ENCODE measurements around the gene MOGAT1.

MOGAT1 gene

DNA sequence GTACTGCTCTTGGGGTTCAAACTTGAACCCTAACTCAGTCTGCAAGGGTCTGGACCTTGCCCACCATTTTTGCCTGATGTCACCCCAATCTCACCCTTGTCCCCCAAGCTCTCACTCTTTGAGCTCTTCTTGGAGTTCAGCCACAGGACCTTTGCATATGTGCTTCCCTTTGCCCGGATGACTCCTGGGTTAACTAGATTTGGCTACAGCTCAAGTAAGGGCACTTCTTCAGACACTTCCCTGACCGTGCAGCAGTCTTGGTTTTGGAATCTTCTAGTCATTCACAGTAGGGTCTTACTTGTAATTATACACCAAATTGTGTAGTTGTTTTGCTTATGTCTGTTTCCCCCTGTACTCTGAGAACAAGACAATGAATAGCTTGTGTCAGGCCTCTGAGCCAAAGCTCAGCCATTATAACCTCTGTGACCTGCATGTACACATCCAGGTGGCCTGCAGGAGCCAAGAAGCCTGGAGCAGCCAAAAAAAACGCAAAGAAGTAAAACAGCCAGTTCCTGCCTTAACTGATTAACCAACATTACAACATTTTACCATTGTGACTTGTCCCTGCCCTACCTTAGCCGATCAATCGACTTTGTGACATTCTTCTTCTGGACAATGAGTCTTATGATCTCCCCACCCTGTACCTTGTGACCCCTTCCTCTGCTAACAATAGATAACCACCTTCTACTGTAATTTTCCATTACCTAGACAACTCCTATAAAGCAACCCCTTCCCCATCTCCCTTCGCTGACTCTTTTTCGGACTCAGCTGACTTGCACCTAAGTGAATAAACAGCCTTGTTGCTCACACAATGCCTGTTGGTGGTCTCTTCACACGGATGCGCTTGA, 1.0 kb upstream of the MOGAT1 start:
- Histone ChIP-seq H3K27me3 (ENCODE audit: control insufficient read depth, insufficient read depth, low read length) (peaks cover 1% of the 10 kb centered on the region), H3K36me3 (ENCODE audit: control insufficient read depth, insufficient read depth, low read length) (no peaks in the 10 kb centered on the region), H3K27ac (ENCODE audit: low read length) (no peak overlapping the region), H3K4me3 (ENCODE audit: low read length) (no peak overlapping the region; the same call in 1 of the 2 replicates), H3K9me3 (ENCODE audit: control insufficient read depth, insufficient read depth, low read length) (no peaks in the 10 kb centered on the region), H3K4me1 (ENCODE audit: control insufficient read depth, insufficient read depth, low read length) (no peaks in the 10 kb centered on the region; the same call in none of the 2 replicates)
- no peak for DNase-seq (ENCODE audit: low read depth, low spot score)
- WGBS (ENCODE audit: insufficient coverage, insufficient read length) = no CpG with 5 or more reads among the region's 9 CpGs

- no peaks in the 10 kb centered on the region for H3K9me3 ChIP-seq (ENCODE audit: control insufficient read depth, insufficient read depth, low read length)
- H3K36me3 ChIP-seq (ENCODE audit: control insufficient read depth, insufficient read depth, low read length) = no peaks in the 10 kb centered on the region
- H3K4me3 ChIP-seq (ENCODE audit: low read length) = peak overlapping the region; percentile 65; the same call in 1 of the 2 replicates
- H3K4me1 ChIP-seq (ENCODE audit: control insufficient read depth, insufficient read depth, low read length) = no peaks in the 10 kb centered on the region; the same call in none of the 2 replicates
- no peak for DNase-seq (ENCODE audit: low read depth, low spot score)
- H3K27ac ChIP-seq (ENCODE audit: low read length) = no peak overlapping the region
- no CpG with 5 or more reads among the region's 10 CpGs for WGBS (ENCODE audit: insufficient coverage, insufficient read length)
- peaks cover 1% of the 10 kb centered on the region for H3K27me3 ChIP-seq (ENCODE audit: control insufficient read depth, insufficient read depth, low read length)
Observed at GRCh38 chr2:222672068-222672401, 577 bp downstream of the MOGAT1 start.

DNA sequence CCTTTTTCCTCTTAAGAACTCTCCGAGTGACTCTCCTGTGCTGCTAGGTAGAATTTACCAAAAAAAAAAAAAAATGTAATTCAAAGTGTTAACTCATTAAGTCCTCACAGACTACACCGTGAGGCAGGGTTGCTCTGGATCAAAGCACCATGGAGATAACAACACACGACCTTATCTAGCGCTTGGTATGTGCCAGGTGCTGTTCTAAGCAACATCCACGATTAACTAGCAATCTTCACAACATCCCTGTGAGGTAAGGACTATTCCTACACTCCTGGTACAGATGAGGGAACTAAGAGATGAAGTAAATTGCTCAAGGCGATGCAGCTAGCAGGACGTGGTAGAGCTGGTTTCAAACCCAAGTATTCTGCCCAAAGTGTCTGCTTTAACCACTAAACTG, 1.8 kb downstream of the MOGAT1 start:
- Histone ChIP-seq H3K9me3 (ENCODE audit: control insufficient read depth, insufficient read depth, low read length) (no peaks in the 10 kb centered on the region), H3K4me1 (ENCODE audit: control insufficient read depth, insufficient read depth, low read length) (no peaks in the 10 kb centered on the region; the same call in none of the 2 replicates), H3K27me3 (ENCODE audit: control insufficient read depth, insufficient read depth, low read length) (peaks cover 1% of the 10 kb centered on the region), H3K27ac (ENCODE audit: low read length) (no peak overlapping the region), H3K36me3 (ENCODE audit: control insufficient read depth, insufficient read depth, low read length) (no peaks in the 10 kb centered on the region), H3K4me3 (ENCODE audit: low read length) (no peak overlapping the region)
- no peak for DNase-seq (ENCODE audit: low read depth, low spot score)
- no CpG with 5 or more reads among the region's 7 CpGs for WGBS (ENCODE audit: insufficient coverage, insufficient read length)

DNA sequence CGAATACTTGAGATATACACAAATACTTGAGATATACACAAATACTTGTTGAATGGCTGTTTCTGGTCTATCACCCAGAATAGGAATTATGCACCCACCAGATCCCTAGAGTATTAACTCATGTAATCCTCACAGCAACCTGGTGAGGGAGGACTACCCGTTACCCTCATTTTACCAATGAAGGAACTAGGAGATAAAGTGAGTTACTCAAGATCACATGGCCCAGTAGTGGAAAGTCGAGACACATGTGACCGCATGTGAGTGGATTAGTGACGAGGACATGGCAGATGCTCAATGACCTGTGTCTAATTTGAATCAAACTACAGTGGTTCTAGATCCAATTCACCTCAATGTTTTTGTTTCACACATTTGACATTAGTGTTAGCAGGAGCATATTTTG, 2.4 kb downstream of the MOGAT1 start:
- Histone ChIP-seq H3K9me3 (ENCODE audit: control insufficient read depth, insufficient read depth, low read length) (no peaks in the 10 kb centered on the region), H3K27ac (ENCODE audit: low read length) (no peak overlapping the region), H3K4me1 (ENCODE audit: control insufficient read depth, insufficient read depth, low read length) (no peaks in the 10 kb centered on the region; the same call in none of the 2 replicates), H3K4me3 (ENCODE audit: low read length) (no peak overlapping the region), H3K27me3 (ENCODE audit: control insufficient read depth, insufficient read depth, low read length) (peaks cover 1% of the 10 kb centered on the region), H3K36me3 (ENCODE audit: control insufficient read depth, insufficient read depth, low read length) (no peaks in the 10 kb centered on the region)
- DNase-seq (ENCODE audit: low read depth, low spot score) = no peak
- WGBS (ENCODE audit: insufficient coverage, insufficient read length) = no CpG with 5 or more reads among the region's 5 CpGs

DNA sequence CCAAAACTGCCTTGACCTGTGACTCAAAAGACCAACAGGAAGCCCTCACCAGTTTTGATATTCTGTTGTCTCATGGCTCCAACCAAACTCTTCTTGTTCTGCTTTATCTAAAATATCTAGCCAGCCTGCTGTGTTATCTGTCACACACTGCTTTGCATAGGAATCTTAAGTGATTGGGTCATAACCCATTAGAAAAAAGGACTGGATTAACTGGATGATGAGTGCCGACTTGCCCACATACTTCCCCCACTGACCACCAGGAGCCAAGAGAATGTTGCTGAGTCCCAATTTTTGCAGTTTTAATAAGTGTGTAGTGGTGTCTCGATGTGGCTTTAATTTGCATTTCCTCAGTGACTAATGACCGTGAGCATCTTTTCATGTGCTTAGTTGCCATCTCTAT, 6.5 kb downstream of the MOGAT1 start:
- no peak overlapping the region for H3K27ac ChIP-seq (ENCODE audit: low read length)
- no peak for DNase-seq (ENCODE audit: low read depth, low spot score)
- H3K4me1 ChIP-seq (ENCODE audit: control insufficient read depth, insufficient read depth, low read length) = no peaks in the 10 kb centered on the region
- H3K36me3 ChIP-seq (ENCODE audit: control insufficient read depth, insufficient read depth, low read length) = no peaks in the 10 kb centered on the region
- H3K9me3 ChIP-seq (ENCODE audit: control insufficient read depth, insufficient read depth, low read length) = no peaks in the 10 kb centered on the region
- no peak overlapping the region for H3K4me3 ChIP-seq (ENCODE audit: low read length)
- no peaks in the 10 kb centered on the region for H3K27me3 ChIP-seq (ENCODE audit: control insufficient read depth, insufficient read depth, low read length)
- WGBS (ENCODE audit: insufficient coverage, insufficient read length) = no CpG with 5 or more reads among the region's 3 CpGs

GRCh38 chr2:222683805-222684204, 12.3 kb downstream of the MOGAT1 start:
- no peak overlapping the region for H3K27ac ChIP-seq (ENCODE audit: low read length)
- no peaks in the 10 kb centered on the region for H3K4me1 ChIP-seq (ENCODE audit: control insufficient read depth, insufficient read depth, low read length)
- no peaks in the 10 kb centered on the region for H3K27me3 ChIP-seq (ENCODE audit: control insufficient read depth, insufficient read depth, low read length)
- no peak for DNase-seq (ENCODE audit: low read depth, low spot score)
- WGBS (ENCODE audit: insufficient coverage, insufficient read length) = no CpG with 5 or more reads among the region's 3 CpGs
- no peaks in the 10 kb centered on the region for H3K36me3 ChIP-seq (ENCODE audit: control insufficient read depth, insufficient read depth, low read length)
- no peak overlapping the region for H3K4me3 ChIP-seq (ENCODE audit: low read length)
- no peaks in the 10 kb centered on the region for H3K9me3 ChIP-seq (ENCODE audit: control insufficient read depth, insufficient read depth, low read length)

DNA sequence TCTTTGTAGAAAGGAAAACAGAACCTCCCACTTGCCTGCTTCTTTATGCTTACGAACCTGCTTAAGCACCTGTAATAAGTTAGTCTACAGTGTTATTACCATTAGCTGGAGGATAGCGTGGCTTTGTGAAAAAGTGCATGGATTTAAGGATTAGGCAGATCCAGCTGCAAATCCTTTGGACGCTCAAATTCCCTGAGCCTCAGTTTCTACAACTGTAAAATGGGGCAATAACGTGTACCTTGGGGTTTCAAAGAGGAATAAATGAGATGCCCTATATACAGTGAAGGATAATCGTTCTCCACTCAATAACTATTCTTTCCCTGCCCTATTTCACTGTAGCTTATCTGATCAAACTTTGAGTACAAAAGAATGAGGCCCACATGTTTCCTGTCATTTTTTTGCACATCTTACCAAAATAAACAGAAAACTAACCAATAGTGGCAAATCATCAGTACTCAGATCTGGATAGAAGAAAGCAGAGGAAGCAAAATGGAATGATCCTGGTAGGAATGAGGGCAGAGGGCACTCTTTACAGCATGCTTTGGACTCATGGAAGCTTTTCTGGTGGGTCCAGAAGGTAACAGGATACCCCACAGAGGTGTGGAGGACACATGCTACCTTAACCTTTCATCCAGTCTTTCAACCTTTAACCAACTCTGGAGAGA, 14.8 kb downstream of the MOGAT1 start:
- Histone ChIP-seq H3K4me3 (ENCODE audit: low read length) (no peak overlapping the region), H3K9me3 (ENCODE audit: control insufficient read depth, insufficient read depth, low read length) (no peaks in the 10 kb centered on the region), H3K27ac (ENCODE audit: low read length) (no peak overlapping the region), H3K36me3 (ENCODE audit: control insufficient read depth, insufficient read depth, low read length) (no peaks in the 10 kb centered on the region), H3K4me1 (ENCODE audit: control insufficient read depth, insufficient read depth, low read length) (no peaks in the 10 kb centered on the region), H3K27me3 (ENCODE audit: control insufficient read depth, insufficient read depth, low read length) (no peaks in the 10 kb centered on the region)
- DNase-seq (ENCODE audit: low read depth, low spot score) = no peak
- no CpG with 5 or more reads among the region's 5 CpGs for WGBS (ENCODE audit: insufficient coverage, insufficient read length)

DNA sequence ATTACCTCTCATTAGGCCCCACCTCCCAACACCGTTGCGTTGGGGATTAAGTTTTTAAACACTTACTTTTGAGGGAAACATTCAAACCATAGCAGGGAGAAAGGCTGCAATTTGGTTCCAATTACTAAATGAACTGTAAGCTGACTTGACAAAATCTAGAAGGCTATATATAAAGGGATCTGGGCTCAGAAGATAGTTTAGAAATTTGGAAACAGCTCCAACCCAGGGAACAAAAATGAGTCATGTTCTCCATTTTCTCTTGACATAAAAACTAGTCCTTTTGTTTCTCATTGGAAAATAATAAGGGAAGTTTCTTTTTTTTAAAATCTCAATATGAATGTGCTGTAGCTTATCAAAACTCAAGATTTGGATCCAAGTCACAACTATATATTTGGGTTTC, 17.5 kb downstream of the MOGAT1 start:
- Histone ChIP-seq H3K27ac (ENCODE audit: low read length) (no peak overlapping the region), H3K9me3 (ENCODE audit: control insufficient read depth, insufficient read depth, low read length) (no peaks in the 10 kb centered on the region), H3K4me1 (ENCODE audit: control insufficient read depth, insufficient read depth, low read length) (no peaks in the 10 kb centered on the region), H3K4me3 (ENCODE audit: low read length) (no peak overlapping the region), H3K36me3 (ENCODE audit: control insufficient read depth, insufficient read depth, low read length) (no peaks in the 10 kb centered on the region), H3K27me3 (ENCODE audit: control insufficient read depth, insufficient read depth, low read length) (no peaks in the 10 kb centered on the region)
- DNase-seq (ENCODE audit: low read depth, low spot score) = no peak
- WGBS (ENCODE audit: insufficient coverage, insufficient read length) = no CpG with 5 or more reads among the region's 2 CpGs

- Histone ChIP-seq H3K27me3 (ENCODE audit: control insufficient read depth, insufficient read depth, low read length) (no peaks in the 10 kb centered on the region), H3K27ac (ENCODE audit: low read length) (no peak overlapping the region), H3K9me3 (ENCODE audit: control insufficient read depth, insufficient read depth, low read length) (no peaks in the 10 kb centered on the region), H3K36me3 (ENCODE audit: control insufficient read depth, insufficient read depth, low read length) (no peaks in the 10 kb centered on the region), H3K4me3 (ENCODE audit: low read length) (no peak overlapping the region), H3K4me1 (ENCODE audit: control insufficient read depth, insufficient read depth, low read length) (no peaks in the 10 kb centered on the region)
- no peak for DNase-seq (ENCODE audit: low read depth, low spot score)
- no CpG with 5 or more reads among the region's 2 CpGs for WGBS (ENCODE audit: insufficient coverage, insufficient read length)
Observed at GRCh38 chr2:222689322-222689721, 17.9 kb downstream of the MOGAT1 start.

DNA sequence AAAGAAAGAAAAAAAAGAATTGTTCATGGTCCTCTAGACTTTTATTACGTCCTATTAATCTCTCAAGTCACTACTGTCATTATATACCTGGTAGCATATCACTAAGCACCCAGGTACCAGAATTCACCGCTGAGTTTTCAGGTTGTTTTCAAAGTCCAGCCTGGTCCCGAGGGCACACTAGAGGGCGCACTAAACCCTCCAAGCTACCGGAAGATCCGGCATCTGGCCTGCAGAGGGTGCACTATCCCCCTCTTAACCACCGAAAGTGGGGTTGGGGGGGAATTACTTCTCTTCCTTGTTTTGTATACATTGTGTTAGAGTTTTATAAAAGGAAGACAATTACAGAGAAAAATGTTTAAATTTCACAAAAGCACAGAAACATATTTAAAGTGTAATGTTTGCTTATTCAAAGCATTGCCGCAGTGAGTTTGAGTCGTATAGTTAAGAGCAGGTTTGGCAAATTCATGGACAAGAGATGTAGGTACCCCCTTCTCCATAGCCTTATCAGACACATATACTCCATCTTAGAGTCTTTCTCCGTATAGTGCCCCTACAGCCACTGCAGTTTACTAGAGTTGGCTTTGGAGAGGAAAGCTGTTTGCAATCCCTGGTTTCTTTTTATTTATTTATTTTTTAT, 19.2 kb downstream of the MOGAT1 start:
- DNase-seq (ENCODE audit: low read depth, low spot score) = peak; percentile 37
- Histone ChIP-seq H3K36me3 (ENCODE audit: control insufficient read depth, insufficient read depth, low read length) (no peaks in the 10 kb centered on the region), H3K27ac (ENCODE audit: low read length) (no peak overlapping the region), H3K4me1 (ENCODE audit: control insufficient read depth, insufficient read depth, low read length) (no peaks in the 10 kb centered on the region), H3K9me3 (ENCODE audit: control insufficient read depth, insufficient read depth, low read length) (no peaks in the 10 kb centered on the region), H3K4me3 (ENCODE audit: low read length) (no peak overlapping the region), H3K27me3 (ENCODE audit: control insufficient read depth, insufficient read depth, low read length) (no peaks in the 10 kb centered on the region)
- WGBS (ENCODE audit: insufficient coverage, insufficient read length) = no CpG with 5 or more reads among the region's 10 CpGs

Data from iPS DF 6.9 (cell line).